SK-N-SH (cell line): ENCODE data around the gene SAMD1.

Experiments used
- ELF1 ChIP-seq: IDR thresholded peaks from 2 replicates; pipeline ENCODE4 v1.4.0; 2012
- MXI1 ChIP-seq: IDR thresholded peaks from 2 replicates; pipeline ENCODE4 v1.6.1; 2012; ENCODE audit warnings: mild to moderate bottlenecking, low read depth, low read length, improper control_type of control experiment
- POLR2AphosphoS5 ChIP-seq: IDR thresholded peaks from 2 replicates; pipeline ENCODE4 v1.6.1; 2012; ENCODE audit warnings: low read depth, low read length
- RAD21 ChIP-seq: IDR thresholded peaks from 2 replicates; pipeline ENCODE4 v1.6.1; 2012; ENCODE audit warnings: mild to moderate bottlenecking, low read length
- SIN3A ChIP-seq: IDR thresholded peaks from 2 replicates; pipeline ENCODE4 v1.6.1; 2012; ENCODE audit warnings: low read depth, mild to moderate bottlenecking, low read length, moderate library complexity, borderline replicate concordance
- TF ChIP-seq, protein P1 (sequence below): fragments of 200-600 bp; sonication (generic); IDR thresholded peaks from 2 replicates; pipeline ENCODE4 v1.6.1; 2017; ENCODE audit warnings: antibody characterized with exemption, mild to moderate bottlenecking, moderate library complexity
- TF ChIP-seq, protein P2 (sequence below): IDR thresholded peaks from 2 replicates; pipeline ENCODE4 v1.6.1; 2012; ENCODE audit warnings: mild to moderate bottlenecking, low read depth, low read length, moderate library complexity
- TF ChIP-seq, protein P3 (sequence below): IDR thresholded peaks from 2 replicates; pipeline ENCODE4 v1.4.0; 2012; ENCODE audit warnings: low read depth, borderline replicate concordance
- TF ChIP-seq, protein P4 (sequence below): fragments of 150-350 bp; IDR thresholded peaks from 2 replicates; pipeline ENCODE4 v1.6.1; 2016; ENCODE audit warnings: mild to moderate bottlenecking, low read depth, low read length
- TF ChIP-seq, protein P5 (sequence below): fragments of 150-350 bp; IDR thresholded peaks from 2 replicates; pipeline ENCODE4 v1.6.1; 2017; ENCODE audit warnings: antibody characterized with exemption, low read length, low read depth, borderline replicate concordance

DNA sequence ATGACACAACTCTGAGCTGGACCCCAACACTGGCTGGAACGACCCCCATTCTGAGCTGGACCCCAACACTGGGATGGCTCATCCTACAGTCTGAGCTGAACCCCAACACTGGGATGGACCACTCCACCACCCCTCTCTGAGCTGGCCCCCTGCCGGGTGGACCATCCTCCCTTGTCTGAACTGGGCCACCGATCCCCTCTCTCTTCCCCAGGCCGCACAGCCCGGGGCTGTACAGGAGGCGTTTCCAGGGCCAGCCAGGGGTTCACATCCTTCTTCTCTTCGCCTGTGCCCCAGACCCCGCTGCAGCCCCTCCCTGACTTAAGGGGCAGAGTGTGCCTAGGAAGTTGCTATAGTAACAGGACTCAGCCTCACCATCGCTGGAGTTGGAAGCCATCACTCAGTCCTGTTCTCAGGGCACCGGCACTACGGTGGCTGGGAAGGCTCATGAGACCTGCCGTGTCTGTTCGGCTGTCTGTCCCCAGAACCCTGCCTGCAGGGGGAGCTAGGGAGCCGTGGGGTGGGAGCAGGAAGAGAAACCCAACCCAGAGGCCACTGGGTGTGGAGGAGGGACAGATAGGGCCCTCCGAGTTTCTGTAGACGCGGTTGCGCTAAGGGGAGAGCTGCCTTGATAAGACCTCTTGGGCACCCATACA lies 23.3 kb upstream of the SAMD1 start:
- TF ChIP-seq, protein P1, sequence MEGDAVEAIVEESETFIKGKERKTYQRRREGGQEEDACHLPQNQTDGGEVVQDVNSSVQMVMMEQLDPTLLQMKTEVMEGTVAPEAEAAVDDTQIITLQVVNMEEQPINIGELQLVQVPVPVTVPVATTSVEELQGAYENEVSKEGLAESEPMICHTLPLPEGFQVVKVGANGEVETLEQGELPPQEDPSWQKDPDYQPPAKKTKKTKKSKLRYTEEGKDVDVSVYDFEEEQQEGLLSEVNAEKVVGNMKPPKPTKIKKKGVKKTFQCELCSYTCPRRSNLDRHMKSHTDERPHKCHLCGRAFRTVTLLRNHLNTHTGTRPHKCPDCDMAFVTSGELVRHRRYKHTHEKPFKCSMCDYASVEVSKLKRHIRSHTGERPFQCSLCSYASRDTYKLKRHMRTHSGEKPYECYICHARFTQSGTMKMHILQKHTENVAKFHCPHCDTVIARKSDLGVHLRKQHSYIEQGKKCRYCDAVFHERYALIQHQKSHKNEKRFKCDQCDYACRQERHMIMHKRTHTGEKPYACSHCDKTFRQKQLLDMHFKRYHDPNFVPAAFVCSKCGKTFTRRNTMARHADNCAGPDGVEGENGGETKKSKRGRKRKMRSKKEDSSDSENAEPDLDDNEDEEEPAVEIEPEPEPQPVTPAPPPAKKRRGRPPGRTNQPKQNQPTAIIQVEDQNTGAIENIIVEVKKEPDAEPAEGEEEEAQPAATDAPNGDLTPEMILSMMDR: peak; percentile 40
- TF ChIP-seq POLR2AphosphoS5 (no peak), MXI1 (no peak), RAD21 (no peak), ELF1 (no peak), SIN3A (no peak)
- TF ChIP-seq, protein P2, sequence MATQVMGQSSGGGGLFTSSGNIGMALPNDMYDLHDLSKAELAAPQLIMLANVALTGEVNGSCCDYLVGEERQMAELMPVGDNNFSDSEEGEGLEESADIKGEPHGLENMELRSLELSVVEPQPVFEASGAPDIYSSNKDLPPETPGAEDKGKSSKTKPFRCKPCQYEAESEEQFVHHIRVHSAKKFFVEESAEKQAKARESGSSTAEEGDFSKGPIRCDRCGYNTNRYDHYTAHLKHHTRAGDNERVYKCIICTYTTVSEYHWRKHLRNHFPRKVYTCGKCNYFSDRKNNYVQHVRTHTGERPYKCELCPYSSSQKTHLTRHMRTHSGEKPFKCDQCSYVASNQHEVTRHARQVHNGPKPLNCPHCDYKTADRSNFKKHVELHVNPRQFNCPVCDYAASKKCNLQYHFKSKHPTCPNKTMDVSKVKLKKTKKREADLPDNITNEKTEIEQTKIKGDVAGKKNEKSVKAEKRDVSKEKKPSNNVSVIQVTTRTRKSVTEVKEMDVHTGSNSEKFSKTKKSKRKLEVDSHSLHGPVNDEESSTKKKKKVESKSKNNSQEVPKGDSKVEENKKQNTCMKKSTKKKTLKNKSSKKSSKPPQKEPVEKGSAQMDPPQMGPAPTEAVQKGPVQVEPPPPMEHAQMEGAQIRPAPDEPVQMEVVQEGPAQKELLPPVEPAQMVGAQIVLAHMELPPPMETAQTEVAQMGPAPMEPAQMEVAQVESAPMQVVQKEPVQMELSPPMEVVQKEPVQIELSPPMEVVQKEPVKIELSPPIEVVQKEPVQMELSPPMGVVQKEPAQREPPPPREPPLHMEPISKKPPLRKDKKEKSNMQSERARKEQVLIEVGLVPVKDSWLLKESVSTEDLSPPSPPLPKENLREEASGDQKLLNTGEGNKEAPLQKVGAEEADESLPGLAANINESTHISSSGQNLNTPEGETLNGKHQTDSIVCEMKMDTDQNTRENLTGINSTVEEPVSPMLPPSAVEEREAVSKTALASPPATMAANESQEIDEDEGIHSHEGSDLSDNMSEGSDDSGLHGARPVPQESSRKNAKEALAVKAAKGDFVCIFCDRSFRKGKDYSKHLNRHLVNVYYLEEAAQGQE: no peak
- TF ChIP-seq, protein P3, sequence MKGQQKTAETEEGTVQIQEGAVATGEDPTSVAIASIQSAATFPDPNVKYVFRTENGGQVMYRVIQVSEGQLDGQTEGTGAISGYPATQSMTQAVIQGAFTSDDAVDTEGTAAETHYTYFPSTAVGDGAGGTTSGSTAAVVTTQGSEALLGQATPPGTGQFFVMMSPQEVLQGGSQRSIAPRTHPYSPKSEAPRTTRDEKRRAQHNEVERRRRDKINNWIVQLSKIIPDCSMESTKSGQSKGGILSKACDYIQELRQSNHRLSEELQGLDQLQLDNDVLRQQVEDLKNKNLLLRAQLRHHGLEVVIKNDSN: no peak
- TF ChIP-seq, protein P4, sequence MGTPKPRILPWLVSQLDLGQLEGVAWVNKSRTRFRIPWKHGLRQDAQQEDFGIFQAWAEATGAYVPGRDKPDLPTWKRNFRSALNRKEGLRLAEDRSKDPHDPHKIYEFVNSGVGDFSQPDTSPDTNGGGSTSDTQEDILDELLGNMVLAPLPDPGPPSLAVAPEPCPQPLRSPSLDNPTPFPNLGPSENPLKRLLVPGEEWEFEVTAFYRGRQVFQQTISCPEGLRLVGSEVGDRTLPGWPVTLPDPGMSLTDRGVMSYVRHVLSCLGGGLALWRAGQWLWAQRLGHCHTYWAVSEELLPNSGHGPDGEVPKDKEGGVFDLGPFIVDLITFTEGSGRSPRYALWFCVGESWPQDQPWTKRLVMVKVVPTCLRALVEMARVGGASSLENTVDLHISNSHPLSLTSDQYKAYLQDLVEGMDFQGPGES: no peak
- TF ChIP-seq, protein P5, sequence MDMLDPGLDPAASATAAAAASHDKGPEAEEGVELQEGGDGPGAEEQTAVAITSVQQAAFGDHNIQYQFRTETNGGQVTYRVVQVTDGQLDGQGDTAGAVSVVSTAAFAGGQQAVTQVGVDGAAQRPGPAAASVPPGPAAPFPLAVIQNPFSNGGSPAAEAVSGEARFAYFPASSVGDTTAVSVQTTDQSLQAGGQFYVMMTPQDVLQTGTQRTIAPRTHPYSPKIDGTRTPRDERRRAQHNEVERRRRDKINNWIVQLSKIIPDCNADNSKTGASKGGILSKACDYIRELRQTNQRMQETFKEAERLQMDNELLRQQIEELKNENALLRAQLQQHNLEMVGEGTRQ: no peak
